HPDE6-E6E7 (cell line): ENCODE results near the gene SNTG2.

ENCODE experiments used
- DNase-seq: peaks from one replicate; pipeline ENCODE4 v3.0.0; 2011; ENCODE audit warnings: missing footprints; ENCODE audit errors: extremely low spot score

Gene SNTG2

DNA sequence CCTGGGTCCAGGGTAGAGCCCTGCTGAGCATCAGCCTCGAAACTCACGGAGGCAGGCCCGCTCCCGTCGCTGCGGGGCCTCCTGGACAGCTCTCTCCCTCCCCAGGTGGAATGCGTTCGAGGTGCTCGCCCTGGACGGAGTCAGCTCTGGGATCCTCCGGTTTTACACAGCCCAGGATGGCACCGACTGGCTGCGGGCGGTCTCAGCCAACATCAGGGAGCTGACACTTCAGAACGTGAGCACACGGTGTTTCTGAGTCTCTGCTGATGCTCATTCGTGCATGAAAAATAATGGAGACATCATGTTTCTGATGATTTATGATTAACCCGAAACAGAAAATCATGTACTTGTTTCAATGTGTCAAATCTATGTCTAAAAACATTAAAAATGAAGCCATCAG lies 287.1 kb downstream of the SNTG2 start:
- DNase-seq = no peak

DNA sequence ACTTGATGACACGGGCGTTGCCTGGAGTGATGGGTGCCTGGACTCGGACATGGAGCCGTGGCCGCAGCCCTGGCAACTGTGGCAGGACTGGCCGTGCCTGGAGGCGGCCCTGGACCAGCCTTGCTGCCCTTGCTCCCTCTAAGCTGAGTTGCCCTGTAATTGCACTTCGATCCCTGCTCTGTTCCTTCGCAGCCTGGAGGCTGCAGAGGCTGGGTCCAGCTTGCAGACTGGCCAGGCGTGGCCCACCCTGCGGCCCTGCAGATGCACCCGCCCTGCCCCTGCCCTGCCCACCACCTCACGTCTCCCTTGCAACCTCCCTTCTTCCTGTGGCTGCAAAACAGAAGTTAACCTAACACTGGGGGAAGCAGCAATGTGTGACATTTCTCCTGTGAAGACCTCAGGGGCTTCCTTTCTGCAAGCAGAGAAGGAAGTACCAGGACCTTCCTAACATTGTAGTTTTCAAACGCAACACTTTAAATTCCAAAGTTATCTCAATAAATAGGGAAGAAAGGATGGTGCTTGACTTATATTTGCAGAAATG lies 288.0 kb downstream of the SNTG2 start:
- DNase-seq = no peak

DNA sequence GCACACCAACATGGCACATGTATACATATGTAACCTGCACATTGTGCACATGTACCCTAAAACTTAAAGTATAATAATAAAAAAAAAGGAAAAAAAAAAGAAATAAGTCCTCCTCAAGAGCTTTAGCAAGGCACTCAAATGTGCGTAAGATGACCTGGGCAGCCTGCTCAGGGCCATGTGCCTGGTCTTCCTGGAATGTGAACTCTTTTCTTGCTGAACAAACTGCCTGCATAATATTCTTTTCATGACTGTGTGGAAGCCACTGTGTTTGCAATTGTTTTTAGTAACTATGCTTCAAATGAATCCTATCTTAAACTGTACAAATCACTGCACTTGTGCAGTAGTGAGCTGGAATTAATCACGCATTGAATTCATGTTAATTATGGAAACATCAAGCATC lies 294.5 kb downstream of the SNTG2 start:
- no peak for DNase-seq

DNA sequence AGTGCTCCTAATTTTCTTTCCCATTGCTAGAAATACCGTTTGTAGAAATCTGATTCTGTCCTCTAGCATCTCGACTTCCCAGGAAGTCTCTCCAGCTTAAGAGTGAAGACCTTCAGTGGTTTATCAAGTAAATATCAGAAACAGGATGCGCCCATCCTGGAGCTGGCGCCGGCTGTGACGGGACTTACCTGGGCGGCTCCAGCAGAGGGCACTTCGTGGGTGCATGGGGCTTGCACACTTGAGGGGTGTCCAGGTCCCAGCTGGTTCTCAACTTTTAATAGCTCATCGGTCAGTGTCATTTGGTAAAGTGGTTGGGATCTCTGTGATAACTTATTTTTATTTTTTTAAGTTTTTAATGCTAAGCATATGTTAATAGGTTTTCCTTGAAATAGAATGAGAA lies 295.6 kb downstream of the SNTG2 start:
- DNase-seq = no peak

DNA sequence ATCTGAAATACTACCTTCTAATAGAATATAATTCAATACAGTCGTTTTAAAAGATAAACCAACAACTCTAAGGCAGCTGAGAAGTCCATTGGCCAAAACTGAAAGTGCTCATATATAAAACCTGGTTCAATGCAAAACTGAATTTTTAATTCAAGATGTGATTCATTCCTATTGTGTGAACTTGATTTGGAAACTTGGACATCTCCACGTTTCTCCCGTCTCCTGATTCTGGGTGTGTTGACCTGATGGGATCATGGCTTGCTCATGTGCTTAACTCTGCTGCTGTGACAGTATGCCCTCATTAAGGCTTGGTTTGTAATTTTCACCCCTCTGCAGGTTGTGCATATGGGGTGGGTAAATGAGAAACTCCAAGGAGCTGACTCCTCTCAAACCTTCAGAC lies 296.3 kb downstream of the SNTG2 start:
- no peak for DNase-seq

DNA sequence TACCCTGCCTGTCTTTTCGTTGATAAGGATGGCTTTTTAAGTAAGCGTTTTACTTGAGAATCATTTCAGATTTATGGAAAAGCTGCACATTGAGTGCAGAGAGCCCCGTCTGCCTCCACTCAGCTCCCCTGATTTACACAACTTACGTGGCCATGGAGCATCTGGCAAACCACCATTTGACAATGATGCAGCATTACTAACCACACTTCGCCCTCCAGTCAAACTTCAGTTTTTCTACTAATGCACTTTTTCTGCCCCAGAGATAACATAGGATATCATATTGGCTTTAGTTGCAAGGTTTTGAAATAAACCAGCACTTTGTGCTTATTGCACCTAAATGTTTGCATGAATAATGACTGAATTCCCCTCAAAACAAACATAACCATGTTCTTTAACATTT lies 297.5 kb downstream of the SNTG2 start:
- no peak for DNase-seq

DNA sequence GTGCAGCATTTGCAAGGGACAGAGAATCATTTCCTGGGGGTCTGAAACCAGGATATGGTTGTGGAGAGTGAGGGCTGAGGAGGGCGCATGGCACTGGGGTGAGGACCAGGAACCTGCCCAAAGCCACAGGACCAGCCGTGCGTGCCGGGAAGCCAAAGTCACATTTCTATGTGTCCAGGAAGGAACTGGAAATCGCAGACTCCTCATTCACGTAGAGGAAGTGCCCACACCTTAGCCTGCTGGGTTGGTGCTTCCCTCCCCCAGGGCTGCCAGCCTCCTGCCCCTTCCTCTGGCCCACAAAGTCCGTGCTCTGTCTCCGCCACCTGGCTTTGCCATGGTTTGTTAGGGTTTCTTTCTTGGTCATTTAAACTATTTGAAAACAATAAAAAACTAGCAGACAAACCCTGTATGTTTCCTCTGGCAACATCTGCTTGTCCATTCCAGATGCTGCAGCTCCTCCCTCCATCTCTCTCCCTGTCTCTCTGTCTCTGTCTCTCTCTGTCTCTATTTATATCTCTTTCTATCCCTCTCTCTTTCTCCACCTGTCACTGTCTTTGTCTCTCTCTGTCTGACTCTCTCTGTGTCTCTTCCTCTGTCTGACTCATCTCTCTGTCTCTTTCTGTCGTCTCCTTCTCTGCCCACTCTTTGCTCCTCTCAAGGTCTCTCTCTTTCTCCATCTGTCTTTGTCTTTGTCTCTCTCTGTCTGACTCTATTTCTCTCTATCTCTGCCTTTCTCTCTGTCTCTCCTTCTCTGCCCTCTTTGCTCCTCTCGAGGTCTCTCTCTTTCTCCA lies 299.4 kb downstream of the SNTG2 start:
- DNase-seq = no peak

DNA sequence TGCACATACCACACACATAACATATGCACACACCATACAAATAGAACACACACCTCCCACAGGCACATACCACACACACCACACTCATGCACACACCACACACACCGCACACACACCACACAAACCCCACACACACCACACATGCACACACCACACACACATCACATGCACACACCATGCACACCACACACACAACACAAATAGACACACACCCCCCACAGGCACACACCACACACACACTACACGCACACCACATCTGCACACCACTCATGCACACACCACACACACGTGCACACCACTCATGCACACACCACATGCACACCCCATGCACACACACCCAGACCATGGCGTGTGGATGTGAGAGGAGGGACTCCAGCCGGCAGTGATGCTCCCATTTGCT lies 300.9 kb downstream of the SNTG2 start:
- no peak for DNase-seq

DNA sequence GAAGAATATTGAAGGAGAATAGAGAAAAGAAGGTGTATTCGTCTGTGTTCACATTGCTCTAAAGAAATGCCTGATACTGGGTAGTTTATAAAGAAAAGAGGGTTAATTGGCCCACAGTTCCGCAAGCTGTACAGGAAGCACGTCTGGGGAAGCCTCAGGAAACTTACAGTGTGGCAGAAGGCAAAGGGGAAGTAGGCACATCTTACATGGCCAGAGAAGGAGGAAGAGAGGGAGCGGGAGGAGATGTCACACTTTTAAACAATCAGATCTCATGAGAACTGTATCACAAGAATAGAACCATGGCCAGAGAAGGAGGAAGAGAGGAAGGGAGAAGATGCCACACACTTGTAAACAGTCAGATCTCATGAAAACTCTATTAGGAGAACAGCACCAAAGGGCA lies 303.0 kb downstream of the SNTG2 start:
- DNase-seq = no peak

DNA sequence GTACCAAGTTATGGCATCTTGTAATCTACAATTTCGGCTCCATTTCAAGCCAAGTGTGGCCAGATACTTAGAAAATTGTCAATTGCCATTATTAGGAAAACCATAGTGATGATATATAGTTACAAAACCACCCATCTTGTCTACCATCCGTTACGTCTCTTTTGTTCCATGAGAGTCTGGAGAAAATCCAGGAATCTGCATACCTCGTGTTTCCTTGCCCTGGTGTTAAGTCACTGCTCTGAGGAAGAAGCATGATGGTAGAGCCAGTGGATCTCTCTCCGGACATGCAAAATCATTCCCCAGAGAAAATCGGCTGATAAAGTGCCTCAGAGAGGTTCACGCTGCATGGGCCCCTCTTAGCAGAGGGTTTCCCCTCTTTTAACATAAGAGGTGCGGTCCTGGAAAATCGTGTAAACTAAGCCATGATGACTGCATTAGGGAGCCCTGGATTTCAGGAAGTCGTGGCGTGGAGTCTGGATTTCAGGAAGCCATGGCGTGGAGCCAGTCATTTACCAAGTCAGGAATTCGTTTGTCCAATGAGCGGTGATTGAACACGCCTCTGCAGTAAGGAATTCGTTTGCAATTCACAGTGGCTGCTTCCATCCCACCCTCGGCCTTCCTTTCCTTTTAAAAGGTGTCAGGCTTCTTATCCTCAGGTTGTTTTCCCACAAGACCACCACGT lies 304.2 kb downstream of the SNTG2 start:
- no peak for DNase-seq

DNA sequence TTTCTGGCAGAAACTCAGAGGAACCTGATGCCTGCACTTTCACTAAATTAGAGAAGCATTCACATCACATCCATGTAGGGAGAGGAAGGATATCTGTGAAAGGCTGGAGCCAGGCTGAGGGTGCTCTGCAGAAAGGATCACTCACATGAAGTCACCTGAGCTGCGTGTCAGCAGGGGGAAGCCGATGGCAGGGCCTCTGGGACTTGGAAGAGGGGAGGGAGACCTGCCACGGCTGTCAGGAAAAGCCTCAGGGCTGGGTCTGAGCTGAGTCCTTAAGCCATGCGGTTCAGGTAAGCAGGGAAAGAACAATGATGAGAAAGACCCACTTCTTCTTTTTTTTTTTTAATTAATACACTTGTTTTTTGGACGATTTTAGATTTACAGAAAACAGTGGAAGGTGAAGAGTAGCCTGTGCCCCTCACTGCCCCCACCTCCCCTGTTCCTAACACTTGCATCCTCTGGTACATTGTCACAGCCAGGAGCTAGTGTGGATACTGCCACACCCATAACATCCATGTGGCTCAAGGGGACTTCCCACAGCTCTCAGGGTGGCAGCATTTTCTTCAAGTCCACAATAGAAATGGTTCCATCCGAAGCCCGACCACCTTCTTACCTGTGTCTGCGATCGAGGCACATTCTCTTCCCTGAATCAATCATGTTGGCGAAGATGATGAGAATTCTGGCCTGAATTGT lies 306.1 kb downstream of the SNTG2 start:
- DNase-seq = no peak

DNA sequence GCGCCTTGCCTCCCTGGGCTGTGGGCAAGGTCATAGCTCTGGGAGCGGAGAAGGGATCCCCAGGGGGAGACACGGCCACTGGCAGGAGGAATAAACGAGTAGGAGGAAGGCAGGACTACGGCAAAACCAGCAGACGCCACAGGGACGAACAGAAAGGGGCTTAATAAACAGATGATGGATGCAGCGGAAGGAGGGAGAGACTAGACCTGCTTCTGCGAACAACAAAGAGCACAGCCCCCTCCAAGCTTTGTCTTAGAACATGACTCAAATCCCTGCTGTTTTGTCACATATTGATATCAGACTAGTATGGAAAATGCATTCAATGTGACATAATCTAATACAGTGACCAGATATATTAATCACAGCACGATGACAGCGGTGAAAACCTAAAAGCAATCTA lies 306.7 kb downstream of the SNTG2 start:
- no peak for DNase-seq

DNA sequence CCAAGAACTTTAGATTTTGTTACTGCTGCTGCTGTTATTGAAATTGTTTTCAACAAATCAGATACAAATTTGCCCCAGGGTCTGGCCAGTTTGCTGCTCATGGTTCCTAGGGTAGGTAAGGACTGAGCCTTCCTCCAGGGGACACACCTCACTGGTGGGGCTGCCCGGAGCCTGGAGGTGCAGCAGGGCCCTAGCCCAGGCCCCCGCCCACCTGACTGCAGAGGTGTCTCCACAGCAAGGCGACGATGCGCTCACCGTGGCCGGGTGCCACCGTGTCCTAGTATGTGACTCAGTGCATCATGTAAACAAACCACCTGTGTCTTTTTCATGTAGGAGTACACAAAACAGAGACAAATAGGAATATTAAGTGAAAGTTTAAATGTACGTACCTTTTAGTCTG lies 309.1 kb downstream of the SNTG2 start:
- DNase-seq = no peak

DNA sequence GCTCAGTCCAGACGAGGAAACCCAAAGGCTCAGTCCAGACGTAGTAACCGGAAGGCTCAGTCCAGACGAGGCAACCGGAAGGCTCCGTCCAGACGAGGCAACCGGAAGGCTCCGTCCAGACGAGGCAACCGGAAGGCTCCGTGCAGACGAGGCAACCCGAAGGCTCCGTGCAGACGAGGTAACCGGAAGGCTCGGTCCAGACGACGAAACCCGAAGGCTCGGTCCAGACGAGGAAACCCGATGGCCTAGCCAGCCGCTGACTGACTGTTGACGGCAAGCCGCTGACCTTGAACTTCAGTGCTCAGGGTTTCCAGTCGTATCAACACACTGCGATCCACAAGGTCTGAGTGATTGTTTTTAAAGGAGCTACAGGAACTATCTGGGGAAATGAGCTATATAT lies 312.0 kb downstream of the SNTG2 start:
- DNase-seq = no peak

DNA sequence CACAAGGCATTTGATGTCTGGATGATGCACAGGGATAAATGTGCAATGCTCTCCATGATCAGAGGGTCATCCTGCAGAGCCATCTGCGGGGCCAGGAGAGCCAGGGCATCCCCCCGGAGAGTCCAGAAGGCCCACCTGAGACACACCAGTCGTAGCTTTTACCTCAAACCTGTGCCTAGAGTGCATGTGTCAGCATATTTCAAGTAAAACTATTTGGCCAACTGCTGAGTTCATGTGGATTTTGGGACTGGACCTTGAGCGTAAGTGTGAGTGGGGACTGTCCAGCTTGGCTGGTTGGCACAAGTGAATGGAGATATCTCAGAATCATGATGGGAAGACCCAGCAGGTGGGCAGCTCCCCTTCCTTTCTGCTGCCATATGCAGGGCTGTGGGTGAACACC lies 314.8 kb downstream of the SNTG2 start:
- no peak for DNase-seq

DNA sequence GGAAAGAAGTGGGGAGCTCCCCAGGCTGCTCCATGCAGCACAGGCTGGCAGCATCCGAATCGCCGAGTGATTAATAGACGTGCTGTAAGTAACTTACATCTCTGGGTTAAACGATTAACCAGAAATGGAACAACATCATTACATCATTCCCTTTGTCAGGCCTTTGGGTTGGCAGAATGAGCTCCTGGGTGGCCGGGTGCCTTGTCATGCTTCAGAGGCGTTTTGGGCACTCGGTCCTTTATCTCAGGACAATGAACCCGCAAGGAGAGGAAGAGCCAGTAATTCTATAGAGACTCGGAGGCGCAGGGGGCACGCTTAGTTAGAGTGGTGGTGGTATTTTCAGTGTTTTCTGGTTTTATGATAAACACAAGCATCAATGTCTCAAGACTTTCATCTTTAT lies 315.7 kb downstream of the SNTG2 start:
- no peak for DNase-seq

DNA sequence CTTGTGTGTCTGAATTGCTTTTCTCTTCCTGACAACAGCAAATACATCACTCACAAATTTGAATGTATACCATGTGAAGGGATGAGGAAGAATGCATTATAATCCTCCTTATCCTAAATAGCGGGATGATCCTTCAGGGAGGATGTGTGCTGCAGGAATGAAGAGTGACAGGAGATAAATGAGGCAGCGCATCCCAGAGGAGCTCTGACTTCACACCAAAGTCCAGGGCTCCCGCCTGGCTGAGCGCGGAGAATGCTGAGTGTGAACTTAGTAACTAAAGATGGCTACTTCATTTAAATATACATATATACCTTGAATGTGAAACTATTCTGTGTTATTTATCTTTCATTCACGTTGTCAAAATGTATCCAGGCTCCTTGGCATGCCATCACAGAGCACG lies 317.4 kb downstream of the SNTG2 start:
- DNase-seq = no peak

DNA sequence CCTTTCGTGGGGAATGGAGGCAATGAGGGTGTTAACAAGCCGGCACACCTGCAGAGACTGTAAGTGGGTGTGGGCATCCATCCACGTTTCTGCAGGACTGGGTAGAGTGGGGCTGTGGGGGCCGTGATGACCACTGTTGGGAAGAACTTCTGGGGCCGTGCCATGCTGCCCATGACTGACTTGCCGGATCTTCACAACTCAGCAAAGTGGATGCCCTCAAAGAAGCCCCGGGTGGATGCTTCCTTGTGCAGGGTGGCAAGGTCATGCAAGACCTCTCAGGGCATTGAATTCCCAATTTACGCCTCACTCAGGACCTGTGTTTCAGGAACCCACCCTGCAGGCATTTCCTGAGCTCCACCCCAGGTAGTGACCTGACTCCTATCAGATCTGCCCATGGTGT lies 319.2 kb downstream of the SNTG2 start:
- DNase-seq = no peak

DNA sequence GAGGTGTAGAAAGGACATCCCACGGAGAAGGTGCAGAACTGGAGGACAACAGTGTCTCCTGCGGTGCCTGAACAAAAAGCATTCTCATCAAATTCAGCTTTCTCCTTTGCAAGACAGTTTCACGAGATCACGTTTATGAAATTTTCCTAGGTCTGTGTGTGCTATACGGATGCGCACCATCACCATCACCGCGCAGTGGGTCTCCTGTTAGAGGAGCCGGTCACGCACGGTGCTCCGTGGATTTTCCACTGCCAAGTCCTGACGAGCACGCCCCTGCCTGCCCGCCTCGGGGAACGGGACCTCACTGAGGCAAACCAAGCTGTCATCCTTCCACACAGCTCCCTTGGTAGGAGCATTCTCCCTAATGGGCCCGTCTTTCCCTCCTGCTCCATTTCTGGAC lies 322.2 kb downstream of the SNTG2 start:
- no peak for DNase-seq

DNA sequence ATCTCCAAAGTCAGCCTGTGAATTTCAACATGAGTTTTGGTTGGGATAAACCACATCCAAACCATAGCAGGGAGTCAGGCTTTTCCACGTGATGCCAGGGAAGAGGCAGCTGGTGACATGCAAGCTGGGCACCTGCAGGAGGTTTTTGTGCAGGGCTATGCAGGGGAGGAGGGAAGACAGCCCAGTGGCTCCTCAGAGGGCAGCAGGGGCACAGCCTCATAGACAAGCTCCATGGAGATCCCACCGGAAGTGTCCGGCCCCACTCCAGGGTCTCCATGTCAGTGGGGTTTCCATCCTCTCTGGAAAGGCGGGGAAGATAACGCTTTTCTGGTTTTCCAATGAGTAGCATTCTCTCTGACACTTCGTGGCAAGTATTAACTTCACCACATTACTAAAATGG lies 327.0 kb downstream of the SNTG2 start:
- DNase-seq = no peak

DNA sequence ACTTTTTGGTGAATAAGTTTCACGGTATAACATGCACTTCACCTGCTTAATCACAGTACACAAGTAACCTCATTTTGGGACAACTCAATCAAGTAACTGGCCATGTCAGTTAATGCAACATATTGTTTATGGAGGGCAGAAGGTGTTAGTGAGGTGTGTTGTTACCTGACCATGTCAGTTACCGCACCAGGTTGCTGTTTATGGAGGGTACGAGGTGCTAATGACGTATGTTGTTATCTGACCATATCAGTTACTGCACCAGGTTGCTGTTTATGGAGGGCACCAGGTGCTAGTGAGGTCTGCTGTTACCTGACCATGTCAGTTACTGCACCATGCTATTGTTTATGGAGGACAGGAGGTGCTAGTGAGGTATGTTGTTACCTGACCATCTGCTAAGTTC lies 327.5 kb downstream of the SNTG2 start:
- DNase-seq = no peak

DNA sequence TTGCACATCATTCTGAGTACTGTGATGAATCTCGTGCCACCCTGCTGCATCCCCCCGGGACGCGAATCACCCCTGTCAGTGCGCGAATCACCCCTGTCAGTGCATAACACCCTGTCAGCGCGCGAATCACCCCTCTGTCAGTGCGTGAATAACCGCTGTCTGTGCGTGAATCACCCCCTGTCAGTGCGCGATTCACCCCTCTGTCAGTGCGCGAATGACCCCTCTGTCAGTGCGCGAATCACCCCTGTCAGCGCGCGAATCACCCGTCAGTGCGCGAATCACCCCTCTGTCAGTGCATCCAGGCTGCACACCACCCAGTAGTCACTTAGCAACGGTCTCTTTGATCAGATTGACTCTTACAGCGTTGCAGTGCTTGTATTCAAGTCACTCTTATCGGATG lies 328.2 kb downstream of the SNTG2 start:
- DNase-seq = no peak

DNA sequence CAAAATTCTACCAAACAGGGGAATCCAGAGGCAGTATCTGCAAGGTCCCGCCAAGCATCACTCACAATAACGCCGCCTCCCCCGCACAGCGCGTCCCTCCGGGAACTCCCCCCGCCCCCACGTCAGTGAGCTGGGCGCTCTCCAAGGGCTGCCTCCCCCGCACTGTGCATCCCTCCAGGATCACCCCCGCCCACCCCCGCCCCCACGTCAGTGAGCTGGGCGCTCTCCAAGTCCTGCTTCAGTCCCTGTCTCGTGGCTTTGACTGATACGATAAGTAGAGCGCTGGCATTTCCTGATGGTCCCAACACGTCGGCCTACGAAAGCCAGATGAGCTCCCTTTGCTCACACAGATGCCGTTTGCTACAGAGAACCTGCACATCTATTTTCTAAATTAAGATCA lies 331.9 kb downstream of the SNTG2 start:
- no peak for DNase-seq
